ENCODE results near the gene ZNF536. TPM values are rescaled to one million over a fixed set of nuclear protein-coding genes. Genes with fewer than 3 reads are reported as not detected.

ZNF536 gene
- total and polyA plus RNA-seq, 9 of the 15 experiments (the other 6 are each of a cell fraction or from before 2014, with no cell fraction given), result not detected

GRCh38 chr19:30547246-30547645 is 175.1 kb downstream of the ZNF536 start (continued):
- TF ChIP-seq TSC22D4 (tag; IDR thresholded peaks at IDR 0.05), result no peak
- no peak for TF ChIP-seq ZC3H8 (IDR thresholded peaks at IDR 0.05)
- TF ChIP-seq TCF7L2 (IDR thresholded peaks at IDR 0.05; ENCODE audit: low read depth, low read length), result no peak
- TF ChIP-seq AFF4 (CRISPR knock-in tag; IDR thresholded peaks at IDR 0.05), result no peak
- TF ChIP-seq CEBPB (tag; IDR thresholded peaks at IDR 0.05), result peak; percentile 44; the same call in 1 of the 2 replicates

- POLR2A ChIA-PET, result no interaction called here
- H3K27me3 ChIP-seq (ENCODE audit: control insufficient read depth in 2 of 2, insufficient read depth in 2 of 2, low read length in 2 of 2), result peaks cover 6 to 41% of the 10 kb centered on the region in 2 experiments; a peak in 4 of 5 replicates
- 3% methylated on average over 13 of the region's 13 CpGs for WGBS (ENCODE audit: insufficient coverage, low coverage, missing lambda C conversion rate)
- no peak for TF ChIP-seq ZC3H8 (IDR thresholded peaks at IDR 0.05)
- no peak for TF ChIP-seq ZMIZ1 (IDR thresholded peaks at IDR 0.05; ENCODE audit: low read depth in 2 of 2, low read length in 2 of 2)
- no peak for TF ChIP-seq TAF7 (tag; IDR thresholded peaks at IDR 0.05)
- no peak for TF ChIP-seq ZKSCAN3 (CRISPR knock-in tag; IDR thresholded peaks at IDR 0.05)
- no peak for TF ChIP-seq BDP1 (IDR thresholded peaks at IDR 0.05; ENCODE audit: insufficient read depth, insufficient read length)
- TF ChIP-seq ZNF740 (CRISPR knock-in tag; IDR thresholded peaks at IDR 0.05), result no peak
- TF ChIP-seq ZNF740 (tag; IDR thresholded peaks at IDR 0.05), result no peak
- no peak for TF ChIP-seq CTBP1 (IDR thresholded peaks at IDR 0.05; ENCODE audit: borderline replicate concordance)
- TF ChIP-seq ZNF583 (CRISPR knock-in tag; IDR thresholded peaks at IDR 0.05), result no peak
- no peak for TF ChIP-seq BRD9 (IDR thresholded peaks at IDR 0.05; ENCODE audit: low read depth, partially characterized antibody)
These were observed 177.0 kb downstream of the ZNF536 start for GRCh38 chr19:30549151-30549550.

More at GRCh38 chr19:30549151-30549550, 177.0 kb downstream of the ZNF536 start:
- Histone ChIP-seq H2AFZ (ENCODE audit: low read depth, low read length) (no peak overlapping the region), H3K4me1 (replicated peaks in 1 of 2; ENCODE audit: control insufficient read depth in 2 of 2, insufficient read depth in 2 of 2, low read length in 2 of 2) (no peaks in the 10 kb centered on the region), H3K9me3 (replicated peaks; ENCODE audit: control insufficient read depth, insufficient read depth, low read depth, low read length) (no peaks in the 10 kb centered on the region), H3K9ac (ENCODE audit: insufficient read depth in 1 of 2, low read depth in 2 of 2, low read length in 2 of 2) (no peak overlapping the region), H3K36me3 (ENCODE audit: control insufficient read depth, insufficient read depth, low read length) (no peaks in the 10 kb centered on the region), H3K4me2 (ENCODE audit: insufficient read depth, low read length) (no peak overlapping the region), H3K4me3 (no peak overlapping the region), H3K27ac (ENCODE audit: extremely low read depth, low read depth, low read length) (no peak overlapping the region), H4K20me1 (replicated peaks; ENCODE audit: control insufficient read depth, insufficient read depth, low read length) (no peaks in the 10 kb centered on the region), H3K9me1 (ENCODE audit: control insufficient read depth, insufficient read depth, low read length) (no peaks in the 10 kb centered on the region), H3K79me2 (ENCODE audit: control insufficient read depth, insufficient read depth, low read length) (no peaks in the 10 kb centered on the region)
- BruUV-seq (replicated peaks), result no TSS peak
- DNase-seq (ENCODE audit: extremely low read depth in 1 of 4, low spot score in 3 of 4) (no peak), FAIRE-seq (no peak), ATAC-seq (no peak)
- intact Hi-C loops (cut with micrococcal nuclease) (no loop called here), in situ Hi-C loops (cut with MboI) (no loop called here)
- CTCF ChIA-PET (ENCODE audit: low intra/inter-chr PET ratio), result no interaction called here
